Tibial nerve (tissue), 4 donors: ENCODE data around the gene INIP.

Experiments
- EP300 ChIP-seq, 2 donors: sonication (generic); formaldehyde crosslinking; IDR thresholded peaks; one replicate each; pipeline ENCODE4 v1.6.1; 2017; ENCODE audit warnings: antibody characterized with exemption in 2 of 2, mild to moderate bottlenecking in 1 of 2
- POLR2A ChIP-seq, 2 donors: fragments of 450-650 bp; IDR thresholded peaks; one replicate each; pipeline ENCODE4 v1.6.1; 2017; ENCODE audit warnings: antibody characterized with exemption in 2 of 2, mild to moderate bottlenecking in 2 of 2, moderate library complexity in 2 of 2
- TF ChIP-seq, protein P1 (sequence below), 5 experiments: fragments of 200-600 bp in 3 of 5; fragments of 450-650 bp in 2 of 5; sonication (generic) in 3 of 5; IDR thresholded peaks; one replicate each; pipeline ENCODE4 v1.5.1; 2016 to 2019; ENCODE audit warnings: antibody characterized with exemption in 5 of 5, mild to moderate bottlenecking in 3 of 5, moderate library complexity in 2 of 5

DNA sequence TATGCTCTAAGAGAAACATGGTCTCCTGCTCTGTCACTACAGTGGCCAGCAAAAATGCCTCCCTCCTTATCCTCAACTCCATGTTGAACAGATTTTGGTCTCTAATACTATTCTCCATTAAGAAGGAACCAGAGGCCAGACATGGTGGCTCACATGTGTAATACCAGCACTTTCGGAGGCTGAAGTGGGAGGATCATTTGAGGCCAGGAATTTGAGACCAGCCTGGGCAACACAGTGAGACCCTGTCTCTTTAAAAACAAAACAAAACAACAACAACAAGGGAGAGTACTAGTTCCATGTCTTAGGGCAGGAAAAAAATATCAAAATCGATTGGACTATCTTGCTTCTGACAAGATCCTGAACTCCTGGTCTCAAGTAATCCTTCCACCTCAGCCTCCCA lies 14.6 kb downstream of the INIP start:
- TF ChIP-seq, protein P1, sequence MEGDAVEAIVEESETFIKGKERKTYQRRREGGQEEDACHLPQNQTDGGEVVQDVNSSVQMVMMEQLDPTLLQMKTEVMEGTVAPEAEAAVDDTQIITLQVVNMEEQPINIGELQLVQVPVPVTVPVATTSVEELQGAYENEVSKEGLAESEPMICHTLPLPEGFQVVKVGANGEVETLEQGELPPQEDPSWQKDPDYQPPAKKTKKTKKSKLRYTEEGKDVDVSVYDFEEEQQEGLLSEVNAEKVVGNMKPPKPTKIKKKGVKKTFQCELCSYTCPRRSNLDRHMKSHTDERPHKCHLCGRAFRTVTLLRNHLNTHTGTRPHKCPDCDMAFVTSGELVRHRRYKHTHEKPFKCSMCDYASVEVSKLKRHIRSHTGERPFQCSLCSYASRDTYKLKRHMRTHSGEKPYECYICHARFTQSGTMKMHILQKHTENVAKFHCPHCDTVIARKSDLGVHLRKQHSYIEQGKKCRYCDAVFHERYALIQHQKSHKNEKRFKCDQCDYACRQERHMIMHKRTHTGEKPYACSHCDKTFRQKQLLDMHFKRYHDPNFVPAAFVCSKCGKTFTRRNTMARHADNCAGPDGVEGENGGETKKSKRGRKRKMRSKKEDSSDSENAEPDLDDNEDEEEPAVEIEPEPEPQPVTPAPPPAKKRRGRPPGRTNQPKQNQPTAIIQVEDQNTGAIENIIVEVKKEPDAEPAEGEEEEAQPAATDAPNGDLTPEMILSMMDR (IDR thresholded peaks at IDR 0.05) = no peak
- TF ChIP-seq POLR2A (IDR thresholded peaks at IDR 0.05) (no peak), EP300 (IDR thresholded peaks at IDR 0.05) (no peak)
